GM19467 (cell line): ENCODE data around the gene ANKRD36C.
"Not testable (repeated sequence)": the region's sequence is repeated elsewhere in the genome, so short reads cannot be mapped to it uniquely, and the experiment has no call there.

Experiments used
- ATAC-seq: cut with Tn5 transposase; IDR thresholded peaks from one replicate; pipeline ENCODE4 v1.9.1; 2021; ENCODE audit warnings: mild to moderate bottlenecking, moderate library complexity; ENCODE audit not compliant: unreplicated experiment

Gene ANKRD36C

DNA sequence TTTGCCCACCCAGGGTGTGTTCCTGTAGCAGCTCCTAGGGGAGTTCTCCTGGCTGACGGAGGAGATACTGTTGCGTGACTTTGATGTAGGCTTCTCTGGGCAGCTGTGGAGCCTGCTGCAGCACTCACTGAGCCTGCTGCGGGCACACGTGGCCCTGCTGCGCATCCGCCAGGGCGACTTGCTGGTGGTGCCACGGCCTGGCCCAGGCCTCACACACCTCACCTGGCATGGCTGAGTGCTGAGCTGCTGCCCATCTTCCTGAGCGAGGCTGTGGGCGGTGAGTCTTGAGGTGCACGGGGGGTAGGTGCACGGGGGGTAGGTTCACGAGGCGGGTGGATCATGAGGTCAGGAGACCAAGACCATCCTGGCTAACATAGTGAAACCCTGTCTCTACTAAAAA, 191.7 kb downstream of the ANKRD36C start:
- no peak for ATAC-seq

DNA sequence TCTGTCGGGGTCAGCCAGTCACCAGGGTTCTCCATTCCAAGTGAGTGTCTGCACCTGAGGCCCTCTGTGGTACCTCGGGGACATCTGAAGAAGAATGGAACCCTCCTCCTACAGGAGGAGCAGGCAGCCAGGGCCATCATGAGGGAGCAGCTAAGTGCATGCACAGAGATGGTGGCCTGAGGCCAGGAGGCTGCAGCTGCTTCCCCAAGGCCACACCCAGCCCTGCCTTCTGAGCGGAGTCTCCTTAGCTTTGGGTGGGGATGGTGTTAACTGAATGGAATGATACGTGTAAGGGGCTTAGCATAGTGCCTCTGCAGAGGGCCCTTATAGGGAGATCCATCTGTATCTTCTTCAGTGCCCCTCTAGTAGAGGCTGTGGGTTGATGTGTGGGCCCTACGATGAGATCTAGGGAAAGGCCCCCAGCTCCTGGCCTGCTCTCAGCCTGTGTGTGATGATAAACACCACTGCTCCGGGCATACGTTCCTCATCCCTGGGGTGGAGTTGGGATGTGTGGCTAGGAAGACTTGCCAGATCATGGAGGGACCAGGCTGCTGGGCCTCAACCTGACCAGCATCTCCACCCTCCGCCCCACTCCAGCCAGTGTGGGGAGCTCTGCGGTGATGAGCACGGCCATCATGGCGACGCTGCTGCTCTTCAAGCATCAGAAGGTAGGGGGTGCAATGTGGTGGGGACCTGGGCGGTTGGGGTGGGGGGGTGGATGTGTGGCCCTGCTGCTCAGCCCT, 192.3 kb downstream of the ANKRD36C start:
- ATAC-seq = not testable (repeated sequence)

DNA sequence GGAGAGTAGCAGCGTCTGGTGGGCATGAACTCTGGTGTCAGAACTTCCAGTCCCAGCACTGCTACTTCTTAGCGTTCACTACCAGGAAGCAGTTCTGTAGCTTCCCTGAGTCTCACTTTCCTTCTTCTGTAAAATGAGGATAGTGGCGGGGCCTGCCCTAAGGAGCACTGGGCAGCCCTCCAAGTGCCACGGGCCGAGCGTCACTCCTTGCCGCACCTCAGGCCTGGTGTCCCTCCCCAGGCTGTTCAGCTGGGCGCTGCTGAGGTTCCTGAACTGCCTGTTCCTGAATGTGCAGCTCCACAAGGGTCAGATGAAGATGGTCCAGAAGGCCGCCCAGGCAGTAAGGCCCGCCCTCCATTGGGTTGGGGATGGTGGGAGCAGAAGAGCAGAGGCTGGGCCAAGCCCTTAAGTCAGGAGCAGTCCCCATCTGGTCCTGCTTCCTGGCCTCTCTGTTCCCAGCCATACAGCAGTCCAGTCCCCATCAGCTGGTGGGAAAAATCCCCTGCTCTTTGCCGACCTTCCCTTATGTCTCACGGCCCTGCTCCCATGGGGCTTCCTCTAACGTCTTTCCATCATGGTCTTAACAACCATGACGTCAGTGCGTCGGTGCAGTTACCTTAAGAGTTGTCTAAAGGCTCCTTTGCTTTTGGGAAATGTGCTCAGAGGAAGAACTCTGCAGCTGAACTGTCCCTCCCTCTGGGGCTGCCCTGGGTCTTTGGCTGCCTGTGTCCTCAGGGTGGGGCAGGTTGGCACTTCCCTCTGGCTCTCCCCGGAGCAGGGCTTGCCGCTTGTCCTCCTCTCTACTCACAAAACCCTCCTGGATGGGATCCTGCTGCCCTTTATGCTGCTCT, 195.2 kb downstream of the ANKRD36C start:
- ATAC-seq = not testable (repeated sequence)

DNA sequence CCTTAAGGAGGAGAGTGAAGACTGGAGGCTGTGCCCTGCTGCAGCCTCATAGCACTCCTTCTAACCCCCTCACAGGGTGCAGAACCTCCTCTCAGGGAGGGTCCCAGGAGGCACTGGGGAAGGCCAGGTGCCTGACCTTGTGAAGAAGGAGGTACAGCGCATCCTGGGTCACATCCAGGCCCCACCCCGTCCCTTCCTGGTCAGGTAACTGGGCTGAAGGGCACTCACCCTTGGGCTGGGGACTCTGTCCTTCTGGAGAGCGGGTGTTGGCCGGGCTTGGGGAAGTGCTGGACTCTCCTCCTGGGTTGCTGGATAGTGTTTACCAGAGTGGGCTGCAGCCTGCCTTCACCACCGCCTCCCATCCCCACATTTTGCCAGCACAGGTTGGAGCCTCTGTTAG, 197.7 kb downstream of the ANKRD36C start:
- ATAC-seq = not testable (repeated sequence)

DNA sequence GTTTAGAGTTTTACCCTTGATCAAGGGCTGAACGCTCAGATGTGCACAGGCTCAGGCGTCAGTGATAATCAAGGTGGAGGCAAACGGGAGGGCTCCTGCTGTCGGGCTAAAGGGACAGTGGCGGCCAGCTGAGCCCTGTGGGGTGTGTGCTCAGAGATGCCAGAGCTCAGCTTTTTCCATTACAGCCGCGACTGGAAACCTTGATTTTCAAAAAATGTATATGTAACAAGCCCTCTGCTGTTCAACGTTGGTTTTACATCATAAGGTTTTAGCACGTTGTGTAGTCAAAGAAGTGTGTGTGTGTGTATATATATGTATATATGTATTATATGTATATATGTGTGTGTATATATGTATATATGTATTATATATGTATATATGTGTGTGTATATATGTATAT, 201.4 kb downstream of the ANKRD36C start:
- ATAC-seq = not testable (repeated sequence)

DNA sequence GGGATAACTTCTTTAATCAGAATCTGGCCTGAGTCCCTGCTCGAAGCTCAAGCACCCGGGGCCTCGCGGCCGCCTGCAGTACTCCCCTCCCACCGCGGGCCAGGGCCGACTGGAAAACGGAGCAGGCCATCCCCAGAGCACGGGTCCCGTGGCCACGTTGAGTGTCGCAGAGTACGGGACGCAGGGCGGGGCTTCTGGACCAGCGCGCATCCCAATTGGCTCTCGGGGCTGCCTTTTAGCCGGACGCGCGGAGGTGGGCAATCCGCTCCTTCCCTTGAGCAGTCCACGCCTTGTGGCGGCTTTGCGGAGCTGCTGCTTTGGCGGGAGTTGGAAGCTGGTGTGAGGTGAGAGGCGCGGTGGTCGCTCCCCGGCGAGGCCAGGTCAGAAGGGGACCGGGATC, 202.2 kb downstream of the ANKRD36C start:
- not testable (repeated sequence) for ATAC-seq

DNA sequence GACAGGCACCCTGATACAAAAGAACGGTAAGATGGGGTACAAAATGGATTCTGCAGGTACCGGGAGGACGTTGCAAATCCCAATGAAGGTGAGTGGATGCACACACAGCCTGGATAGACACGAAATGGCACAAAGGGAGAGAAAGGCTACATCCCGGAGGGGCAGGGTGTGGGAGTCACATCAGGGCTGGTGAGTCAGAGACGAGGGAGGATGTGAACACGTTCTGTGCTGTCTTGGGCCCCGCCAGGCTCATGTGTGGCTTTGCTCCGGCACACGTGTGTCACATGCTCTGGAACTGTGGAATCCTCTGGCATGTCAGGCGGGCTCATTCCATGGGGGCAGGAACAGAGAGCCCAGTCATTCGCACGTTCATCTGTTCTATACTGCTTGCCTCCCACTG, 203.0 kb downstream of the ANKRD36C start:
- not testable (repeated sequence) for ATAC-seq
